MM.1S (cell line): ENCODE measurements around the gene ITGB3.

Source experiments
- CTCF ChIP-seq: fragments of 300-600 bp; sonication (generic); IDR thresholded peaks from 2 replicates; pipeline ENCODE4 v1.5.1; 2016; ENCODE audit warnings: antibody characterized with exemption, low read length, mixed read lengths
- EZH2 ChIP-seq: fragments of 300-600 bp; sonication (generic); optimal IDR thresholded peaks from 2 replicates; pipeline ENCODE3; 2017; ENCODE audit warnings: low read depth, mild to moderate bottlenecking, antibody characterized with exemption, low read length, mixed read lengths
- EZH2phosphoT487 ChIP-seq: fragments of 300-600 bp; sonication (generic); IDR thresholded peaks from 2 replicates; pipeline ENCODE4 v1.6.1; 2018; ENCODE audit warnings: antibody characterized with exemption, low read length

GRCh38 chr17:47295037-47295873 lies 41.6 kb downstream of the ITGB3 start:
- TF ChIP-seq CTCF (no peak), EZH2phosphoT487 (no peak), EZH2 (no peak)
